Measurements from ENCODE around the gene GIMAP8.

GRCh38 chr7:150435390-150436073 is 14.9 kb upstream of the GIMAP8 start:
- TF ChIP-seq SIN3A (IDR thresholded peaks at IDR 0.05; ENCODE audit: borderline replicate concordance, insufficient read depth, low read depth, low read length): no peak
- TF ChIP-seq CTCF (IDR thresholded peaks at IDR 0.05): no peak
- TF ChIP-seq POLR2AphosphoS5 (IDR thresholded peaks at IDR 0.05; ENCODE audit: low read depth, low read length): no peak
- no peak for TF ChIP-seq TCF7L2 (IDR thresholded peaks at IDR 0.05; ENCODE audit: low read depth, low read length)
- TF ChIP-seq REST (IDR thresholded peaks at IDR 0.05; ENCODE audit: insufficient read depth in 1 of 2, low read depth in 2 of 2, low read length in 1 of 2): no peak
